Thoracic aorta (tissue), 2 donors: ENCODE measurements around the gene OSBPL10. TPM values are rescaled to one million over a fixed set of nuclear protein-coding genes. Genes with fewer than 3 reads are reported as not detected.

Source experiments
- ATAC-seq: fragments of 150-250 bp; one replicate; pipeline ENCODE4 v1.8.0; 2017; ENCODE audit warnings: low read depth; ENCODE audit not compliant: insufficient number of reproducible peaks, low FRiP score
- DNase-seq: peaks from one replicate; pipeline ENCODE4 v3.0.0-alpha.2; 2020; ENCODE audit warnings: low spot score
- H3K27ac ChIP-seq, 2 donors: fragments of 200-600 bp; sonication (generic); 1 replicate in 1 of 2; 2 replicates in 1 of 2; pipeline ENCODE4 v1.5.1; 2016; ENCODE audit warnings: mild to moderate bottlenecking in 2 of 2, moderate library complexity in 2 of 2
- H3K27me3 ChIP-seq: fragments of 200-600 bp; sonication (generic); replicated peaks from 2 replicates; pipeline ENCODE4 v1.6.0; 2016; ENCODE audit warnings: mild to moderate bottlenecking; ENCODE audit not compliant: insufficient read depth
- H3K36me3 ChIP-seq: fragments of 200-600 bp; sonication (generic); one replicate; pipeline ENCODE4 v1.5.1; 2016
- H3K4me1 ChIP-seq, 2 donors: fragments of 200-600 bp; sonication (generic); 1 replicate in 1 of 2; 2 replicates in 1 of 2; pipeline versions ENCODE4 v1.5.1 to v1.6.0; 2016; ENCODE audit warnings: low read depth in 2 of 2, mild to moderate bottlenecking in 1 of 2; ENCODE audit not compliant: control insufficient read depth in 1 of 2
- H3K4me3 ChIP-seq: fragments of 200-600 bp; sonication (generic); 2 replicates; pipeline ENCODE4 v1.5.1; 2016; ENCODE audit warnings: mild to moderate bottlenecking
- H3K9me3 ChIP-seq: fragments of 200-600 bp; sonication (generic); 2 replicates; pipeline ENCODE4 v1.5.1; 2016
- CTCF ChIP-seq: fragments of 200-600 bp; sonication (generic); IDR thresholded peaks from one replicate; pipeline ENCODE4 v1.5.1; 2019; ENCODE audit warnings: antibody characterized with exemption
- total RNA-seq, 2 donors: library from RNA; depleted of rRNA; stranded (reverse); fragments of >200 nt; gene quantifications; one replicate each; pipeline versions ENCODE4 v1.1.0 to v1.2.3, GENCODE V29; 2016

Gene OSBPL10
- total RNA-seq, 2 donors from 2014 or later = 108 to 153 TPM

DNA sequence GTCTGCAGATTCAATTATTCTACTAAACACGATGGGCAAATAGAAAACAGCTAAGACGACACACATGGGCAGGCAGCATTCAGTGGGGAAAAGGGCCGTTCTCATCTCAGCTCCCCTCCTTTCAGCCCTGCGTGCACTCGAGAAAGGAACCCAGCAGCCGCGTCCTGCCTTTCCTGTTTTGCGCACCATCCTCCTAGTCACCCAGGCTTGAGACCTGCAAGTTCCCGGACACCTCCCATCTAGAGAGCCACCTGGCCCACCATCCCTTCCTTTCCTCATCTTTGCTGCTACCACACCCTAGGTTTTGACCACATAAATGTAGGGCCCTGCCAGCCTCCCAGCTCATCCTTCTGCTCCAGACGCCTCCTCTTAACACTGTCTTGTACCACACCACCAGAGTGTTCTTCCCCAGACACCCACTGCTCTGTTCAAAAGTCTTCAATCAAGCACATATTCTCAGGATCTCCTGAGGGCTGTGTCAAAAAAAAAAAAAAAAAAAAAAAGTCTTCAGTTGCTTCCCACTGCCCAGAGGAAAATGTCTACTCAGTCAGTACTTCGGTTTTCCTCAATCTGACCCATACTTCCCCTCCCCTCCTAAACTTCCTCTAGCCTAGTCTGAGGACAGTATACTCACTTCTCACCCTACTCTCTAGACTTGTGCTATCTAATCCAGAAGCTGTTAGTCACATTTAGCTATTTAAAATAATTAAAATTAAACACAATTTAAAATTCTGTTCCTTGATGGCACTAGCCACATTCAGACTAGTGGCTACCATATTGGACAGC lies 266.4 kb downstream of the OSBPL10 start:
- Histone ChIP-seq H3K36me3 (no peaks in the 10 kb centered on the region), H3K4me3 (no peak overlapping the region), H3K27ac (no peak overlapping the region), H3K27me3 (no peaks in the 10 kb centered on the region), H3K9me3 (no peaks in the 10 kb centered on the region), H3K4me1 (no peaks in the 10 kb centered on the region)
- TF ChIP-seq CTCF = no peak
- DNase-seq (no peak), ATAC-seq (no peak)

DNA sequence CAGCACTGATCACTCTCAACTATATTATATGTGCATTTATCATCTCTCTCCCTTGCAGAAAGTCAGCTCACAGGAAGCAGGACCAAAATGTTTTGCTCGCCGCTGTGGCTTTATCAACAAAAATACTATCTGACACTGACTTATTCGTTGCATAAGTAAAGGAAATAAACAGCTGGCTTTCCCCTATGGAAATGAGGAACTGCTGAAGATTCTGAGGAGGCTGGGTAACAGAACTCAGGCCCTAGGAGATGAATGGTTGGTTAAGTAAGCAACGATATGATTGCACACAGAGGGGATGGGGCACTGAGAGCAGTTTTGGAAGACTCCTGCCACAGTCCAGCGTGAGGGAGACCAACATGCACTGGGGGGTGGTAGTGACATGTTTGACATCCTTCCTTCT lies 267.2 kb downstream of the OSBPL10 start:
- ATAC-seq (no peak), DNase-seq (no peak)
- Histone ChIP-seq H3K4me3 (no peak overlapping the region), H3K27me3 (no peaks in the 10 kb centered on the region), H3K27ac (no peak overlapping the region), H3K4me1 (no peaks in the 10 kb centered on the region), H3K9me3 (no peaks in the 10 kb centered on the region), H3K36me3 (no peaks in the 10 kb centered on the region)
- TF ChIP-seq CTCF = no peak

GRCh38 chr3:31710123-31710803 lies 270.8 kb downstream of the OSBPL10 start:
- TF ChIP-seq CTCF = no peak
- Histone ChIP-seq H3K36me3 (no peaks in the 10 kb centered on the region), H3K27ac (no peak overlapping the region), H3K4me1 (peaks cover 0 to under 1% of the 10 kb centered on the region in 2 donors), H3K9me3 (no peaks in the 10 kb centered on the region), H3K27me3 (no peaks in the 10 kb centered on the region), H3K4me3 (no peak overlapping the region)
- DNase-seq (no peak), ATAC-seq (no peak)

GRCh38 chr3:31709526-31709925 lies 271.5 kb downstream of the OSBPL10 start:
- DNase-seq = no peak
- H3K4me1 ChIP-seq = peaks cover 0 to 8% of the 10 kb centered on the region in 2 donors

More at GRCh38 chr3:31709526-31709925, 271.5 kb downstream of the OSBPL10 start:
- Histone ChIP-seq H3K36me3 (no peaks in the 10 kb centered on the region), H3K27me3 (no peaks in the 10 kb centered on the region), H3K9me3 (no peaks in the 10 kb centered on the region), H3K4me3 (no peak overlapping the region), H3K27ac (no peak overlapping the region)
- TF ChIP-seq CTCF = no peak
- ATAC-seq = no peak
